ENCODE measurements around the gene PANK3.

DNA sequence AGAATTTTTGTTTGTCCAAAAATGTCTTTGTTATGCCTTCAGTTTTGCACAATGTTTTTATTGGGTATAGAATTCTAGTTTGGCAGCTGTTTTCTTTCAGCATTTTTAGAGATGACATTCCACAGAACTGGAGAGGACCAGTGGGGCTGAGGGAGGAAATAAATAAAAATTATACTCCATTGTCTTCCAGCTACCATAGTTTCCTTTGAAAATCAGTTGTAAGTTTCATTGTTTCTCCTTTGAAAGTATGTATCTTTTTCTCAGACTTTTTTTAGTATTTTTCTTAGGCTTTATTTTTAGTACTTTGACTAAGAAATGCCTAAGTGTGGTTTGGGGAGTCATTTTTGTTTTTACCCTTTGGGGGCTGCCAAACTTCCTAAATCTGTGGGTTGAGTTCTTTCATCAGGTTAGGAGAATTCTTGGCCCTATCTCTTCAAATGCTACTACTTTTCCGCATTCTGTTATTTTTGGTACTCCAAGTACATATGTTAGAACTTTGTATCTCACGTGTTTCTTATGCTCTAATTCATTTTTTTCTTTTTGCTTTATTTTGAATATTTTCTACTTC lies 65.2 kb downstream of the PANK3 start:
- TF ChIP-seq, protein P1, sequence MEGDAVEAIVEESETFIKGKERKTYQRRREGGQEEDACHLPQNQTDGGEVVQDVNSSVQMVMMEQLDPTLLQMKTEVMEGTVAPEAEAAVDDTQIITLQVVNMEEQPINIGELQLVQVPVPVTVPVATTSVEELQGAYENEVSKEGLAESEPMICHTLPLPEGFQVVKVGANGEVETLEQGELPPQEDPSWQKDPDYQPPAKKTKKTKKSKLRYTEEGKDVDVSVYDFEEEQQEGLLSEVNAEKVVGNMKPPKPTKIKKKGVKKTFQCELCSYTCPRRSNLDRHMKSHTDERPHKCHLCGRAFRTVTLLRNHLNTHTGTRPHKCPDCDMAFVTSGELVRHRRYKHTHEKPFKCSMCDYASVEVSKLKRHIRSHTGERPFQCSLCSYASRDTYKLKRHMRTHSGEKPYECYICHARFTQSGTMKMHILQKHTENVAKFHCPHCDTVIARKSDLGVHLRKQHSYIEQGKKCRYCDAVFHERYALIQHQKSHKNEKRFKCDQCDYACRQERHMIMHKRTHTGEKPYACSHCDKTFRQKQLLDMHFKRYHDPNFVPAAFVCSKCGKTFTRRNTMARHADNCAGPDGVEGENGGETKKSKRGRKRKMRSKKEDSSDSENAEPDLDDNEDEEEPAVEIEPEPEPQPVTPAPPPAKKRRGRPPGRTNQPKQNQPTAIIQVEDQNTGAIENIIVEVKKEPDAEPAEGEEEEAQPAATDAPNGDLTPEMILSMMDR (IDR thresholded peaks at IDR 0.05; ENCODE audit: low read length), result no peak
- no peak for TF ChIP-seq EZH2phosphoT487 (IDR thresholded peaks at IDR 0.05; ENCODE audit: low read length)

All from MM.1S (cell line).